SHP77 (cell line): ENCODE results near the gene SLC27A1.
A peak's percentile ranks its signal among the peaks of the same experiment; 100 is the strongest.
"Not testable (repeated sequence)": the region's sequence is repeated elsewhere in the genome, so short reads cannot be mapped to it uniquely, and the experiment has no call there.

Experiments used
- DNase-seq, 2 experiments: peaks; one replicate each; lab custom pipeline; 2025; lab: John Stamatoyannopoulos, UW

The SLC27A1 gene

GRCh38 chr19:17538684-17539237, 68.4 kb downstream of the SLC27A1 start:
- no peak for DNase-seq

DNA sequence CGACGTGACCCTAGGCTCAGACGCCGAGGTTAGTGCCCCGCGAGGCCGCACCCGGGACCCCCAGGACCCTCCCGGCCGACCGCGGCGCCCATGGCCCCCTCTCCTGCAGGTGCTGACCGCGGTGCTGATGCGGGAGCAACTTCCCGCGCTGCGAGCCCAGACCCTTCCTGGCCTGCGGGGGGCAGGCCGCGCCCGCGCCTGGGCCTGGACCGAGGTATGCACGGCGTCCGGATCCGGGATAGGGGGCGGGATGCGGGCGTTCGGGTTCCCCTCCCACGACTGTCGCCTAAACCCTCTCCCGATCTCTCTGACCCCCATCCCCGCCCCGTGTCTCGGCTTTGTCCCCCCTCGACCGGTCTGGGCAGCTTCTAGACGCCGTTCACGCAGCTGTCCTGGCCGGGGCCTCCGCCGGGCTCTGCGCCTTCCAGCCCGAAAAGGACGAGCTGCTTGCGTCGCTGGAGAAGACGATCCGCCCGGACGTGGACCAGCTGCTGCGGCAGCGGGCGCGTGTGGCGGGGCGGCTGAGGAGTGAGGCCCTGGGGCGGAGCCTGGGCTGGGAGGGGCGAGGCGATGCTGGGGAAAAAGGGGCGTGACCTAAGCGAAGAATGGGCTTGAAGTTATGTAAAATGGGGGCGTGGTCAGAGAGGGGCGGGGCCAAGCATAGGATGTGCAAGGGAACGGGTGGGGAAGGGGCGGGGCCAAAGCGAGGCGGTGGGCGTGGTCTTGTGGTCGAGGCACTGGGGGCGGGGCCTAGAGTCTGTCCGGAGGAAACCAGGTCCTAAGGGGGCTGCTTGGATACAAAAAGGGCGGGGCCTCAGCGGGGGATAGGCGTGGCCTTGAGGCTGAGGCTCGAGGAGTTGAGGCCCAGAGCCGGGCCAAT, 69.2 kb downstream of the SLC27A1 start:
- DNase-seq = peak; percentile 96 to 98

DNA sequence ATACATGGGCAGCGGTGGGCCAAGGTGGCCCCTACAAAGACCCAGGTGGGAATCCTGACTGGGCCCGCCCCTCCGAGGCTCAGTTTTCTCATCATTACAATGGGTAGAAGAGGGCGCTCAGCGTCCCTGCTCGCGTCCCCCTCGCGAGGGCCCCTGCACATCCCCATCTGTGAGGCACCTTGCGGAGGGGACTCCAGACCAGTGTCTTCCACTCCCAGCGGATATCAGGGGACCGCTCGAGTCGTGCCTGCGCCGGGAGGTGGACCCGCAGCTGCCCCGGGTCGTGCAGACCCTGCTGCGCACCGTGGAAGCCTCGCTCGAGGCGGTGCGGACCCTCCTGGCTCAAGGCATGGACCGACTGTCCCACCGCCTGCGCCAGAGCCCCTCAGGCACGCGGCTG, 69.8 kb downstream of the SLC27A1 start:
- no peak for DNase-seq

DNA sequence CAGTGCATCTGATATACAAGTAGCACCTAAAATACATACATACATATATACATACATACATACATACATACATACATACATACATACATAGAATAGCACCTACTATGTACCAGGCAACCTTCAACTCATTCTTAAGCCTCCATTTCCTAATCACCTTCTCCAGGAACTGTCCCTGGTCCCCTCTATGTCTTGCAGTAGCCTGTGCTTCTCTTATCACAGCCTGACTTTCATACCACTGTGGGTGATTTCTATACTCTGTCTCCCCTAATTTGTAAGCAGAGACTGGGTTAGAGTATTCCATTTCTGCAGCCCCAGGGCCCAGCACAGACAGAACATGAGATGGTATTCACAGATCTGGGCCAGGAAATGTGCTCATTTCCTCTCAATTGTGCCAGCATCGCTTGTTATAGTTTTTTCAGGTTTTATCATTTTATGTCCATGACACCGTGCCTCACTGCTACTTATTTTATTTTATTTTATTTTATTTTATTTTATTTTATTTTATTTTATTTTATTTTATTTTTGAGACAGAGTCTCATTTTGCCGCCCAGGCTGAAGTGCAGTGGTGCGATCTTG, 70.9 kb downstream of the SLC27A1 start:
- no peak for DNase-seq

GRCh38 chr19:17542042-17542441, 71.7 kb downstream of the SLC27A1 start:
- DNase-seq = no peak

DNA sequence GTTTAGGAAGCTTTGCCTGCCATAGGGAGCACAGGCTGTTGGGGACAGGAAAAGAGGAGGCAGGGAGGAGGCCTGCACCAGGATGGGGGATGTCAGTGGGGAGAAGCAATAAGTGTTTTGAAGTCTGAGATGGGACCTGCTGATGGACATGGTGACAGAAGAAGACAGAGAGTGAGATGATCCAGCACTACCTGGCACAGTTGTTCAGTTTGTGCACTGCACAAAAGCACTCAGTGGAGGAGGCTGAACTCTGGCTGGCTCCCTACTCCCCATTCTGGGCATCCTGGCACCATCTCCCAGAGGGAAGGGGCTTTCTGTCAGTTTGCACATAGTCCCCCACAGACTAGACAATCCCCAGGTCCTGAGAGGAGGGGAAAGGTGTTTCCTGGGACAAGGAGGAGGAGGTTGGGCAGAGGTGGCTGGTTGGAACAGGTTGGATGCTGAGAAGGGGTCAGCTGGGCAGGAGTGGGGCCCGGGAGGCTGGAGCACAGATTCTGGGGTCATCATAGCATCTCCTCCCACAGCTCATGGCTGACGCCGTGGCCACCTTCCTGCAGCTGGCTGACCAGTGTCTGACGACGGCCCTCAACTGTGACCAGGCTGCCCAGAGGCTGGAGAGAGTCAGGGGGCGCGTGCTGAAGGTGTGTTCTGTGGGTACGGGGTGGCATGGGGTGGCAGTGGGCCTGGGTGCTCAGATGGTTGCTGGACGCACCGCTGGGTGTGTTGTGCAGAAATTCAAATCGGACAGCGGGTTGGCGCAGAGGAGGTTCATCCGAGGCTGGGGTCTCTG, 72.7 kb downstream of the SLC27A1 start:
- no peak for DNase-seq

DNA sequence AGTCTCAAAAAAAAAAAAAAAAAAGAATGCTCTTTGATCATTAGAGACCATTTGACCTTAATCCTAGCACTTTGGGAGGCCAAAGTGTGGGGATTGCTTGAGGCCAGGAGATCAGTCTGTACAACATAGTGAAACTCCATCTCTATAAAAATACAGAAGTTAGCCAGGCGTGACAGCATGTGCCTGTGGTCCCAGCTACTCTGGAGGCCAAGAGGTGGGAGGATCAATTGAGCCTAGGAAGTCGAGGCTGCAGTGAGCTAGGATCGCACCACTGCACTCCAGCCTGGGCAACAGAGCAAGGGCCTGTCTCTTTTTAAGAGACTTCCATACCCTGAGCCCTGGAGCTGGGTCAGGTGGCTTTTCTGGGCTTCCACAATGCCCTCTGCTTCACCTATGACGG, 73.7 kb downstream of the SLC27A1 start:
- no peak for DNase-seq

DNA sequence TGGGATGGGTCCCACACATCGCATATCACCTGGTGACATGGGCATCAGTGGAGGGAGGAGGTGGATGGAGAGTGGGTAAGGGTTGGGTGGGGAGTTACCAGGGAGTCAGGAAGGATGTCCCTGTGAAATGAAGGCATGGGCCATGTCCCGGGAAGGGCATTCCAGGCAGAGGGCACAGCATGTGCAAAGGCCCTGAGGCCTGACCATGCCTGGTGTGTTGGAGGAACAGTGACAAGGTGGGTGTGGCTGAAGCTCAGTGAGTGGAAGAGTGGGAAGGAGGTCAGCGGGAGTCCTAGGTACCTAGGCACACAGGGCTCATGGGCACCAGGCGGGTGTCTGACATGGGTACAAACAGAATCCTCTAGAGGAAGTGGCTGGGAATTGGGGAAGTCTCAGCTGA, 74.1 kb downstream of the SLC27A1 start:
- no peak for DNase-seq

DNA sequence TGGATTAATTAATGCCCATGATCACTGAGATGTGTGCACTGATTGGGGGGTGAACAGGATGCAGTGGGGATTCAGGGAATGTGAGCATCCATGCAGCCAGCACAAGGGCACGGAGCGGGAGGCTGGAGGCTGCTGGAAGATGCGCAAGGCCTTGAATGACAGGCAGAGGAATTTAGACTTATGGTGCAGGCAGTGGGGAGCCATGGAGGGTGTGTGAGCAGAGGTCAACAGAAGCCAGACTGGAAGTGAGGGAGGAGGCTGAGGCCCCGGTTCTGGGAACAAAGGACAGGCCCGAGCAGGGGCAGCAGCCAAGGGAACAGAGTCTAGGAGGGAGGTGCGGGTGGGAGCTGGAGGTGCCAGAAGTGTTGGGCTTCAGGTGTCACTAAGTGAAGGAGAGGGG, 77.8 kb downstream of the SLC27A1 start:
- no peak for DNase-seq

DNA sequence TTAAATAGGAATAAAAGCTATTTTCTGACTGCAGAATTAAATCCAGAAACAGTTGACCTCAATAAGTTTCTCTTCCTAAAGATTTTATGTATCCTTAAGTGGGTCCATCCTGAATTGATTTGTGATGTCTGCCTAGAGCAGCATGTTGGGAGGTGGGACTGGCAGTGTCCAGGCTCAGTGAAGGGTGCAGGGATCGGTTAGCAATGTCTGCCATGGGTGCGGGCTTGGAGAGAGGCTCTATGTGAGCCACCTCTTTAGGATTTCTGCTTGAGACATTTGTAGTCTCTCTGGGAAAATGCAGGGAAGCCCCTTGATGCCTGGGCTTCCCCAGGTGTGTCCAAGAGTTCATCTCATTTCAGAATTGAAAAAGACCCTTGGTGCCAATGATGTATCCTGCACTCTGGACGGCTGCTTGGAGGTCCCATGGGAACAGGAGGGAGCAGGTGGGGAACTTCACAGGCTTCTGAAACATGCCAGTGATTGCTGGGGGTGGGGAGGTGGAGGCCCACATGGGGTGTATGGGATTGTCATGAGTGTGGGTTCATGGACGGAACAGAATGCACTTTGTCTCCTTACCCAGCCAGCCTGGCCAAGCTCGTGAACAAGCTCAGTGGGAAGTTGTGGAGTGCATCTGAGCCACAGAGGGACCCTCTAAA, 78.9 kb downstream of the SLC27A1 start:
- no peak for DNase-seq

DNA sequence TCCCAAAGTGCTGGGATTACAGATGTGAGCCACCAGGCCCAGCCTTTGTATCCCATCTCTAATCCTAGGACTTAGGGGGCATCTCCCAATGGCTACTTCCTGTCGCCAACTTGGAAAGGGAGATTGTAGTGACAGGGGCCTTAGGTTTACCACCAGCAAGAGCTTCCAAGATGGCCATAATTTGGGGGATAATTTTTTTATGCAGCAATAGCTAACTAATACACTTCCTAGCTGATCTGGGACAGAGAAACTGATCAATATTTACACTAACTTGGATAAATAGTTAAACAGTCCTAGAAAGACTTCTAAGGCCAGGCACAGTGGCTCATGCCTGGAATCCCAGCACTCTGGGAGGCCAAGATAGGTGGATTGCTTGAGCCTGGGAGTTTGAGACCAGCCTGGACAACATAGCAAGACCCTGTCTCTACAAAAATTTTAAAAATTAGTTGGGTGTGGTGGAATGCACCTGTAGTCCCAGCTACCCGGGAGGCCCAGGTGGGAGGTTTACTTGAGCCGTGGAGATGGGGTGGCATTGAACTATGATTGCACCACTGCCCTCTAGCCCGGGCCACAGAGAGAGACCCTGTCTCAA, 79.8 kb downstream of the SLC27A1 start:
- DNase-seq = no peak

DNA sequence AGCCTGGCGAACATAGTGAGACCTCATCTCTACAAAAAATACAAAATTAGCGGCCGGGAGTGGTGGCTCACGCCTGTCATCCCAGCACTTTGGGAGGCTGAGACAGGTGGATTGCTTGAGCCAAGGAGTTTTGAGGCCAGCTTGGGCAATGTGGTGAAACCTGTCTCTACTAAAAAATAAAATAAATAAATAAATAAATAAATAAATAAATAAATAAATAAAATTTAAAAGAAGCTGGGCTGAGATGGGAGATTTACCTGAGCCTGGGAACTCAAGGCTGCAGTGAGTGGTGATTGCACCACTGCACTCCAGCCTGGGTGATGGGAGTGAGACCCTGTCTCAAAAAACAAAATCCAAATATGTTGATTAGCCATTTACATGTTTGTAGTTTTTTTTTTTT, 82.4 kb downstream of the SLC27A1 start:
- DNase-seq = not testable (repeated sequence)

DNA sequence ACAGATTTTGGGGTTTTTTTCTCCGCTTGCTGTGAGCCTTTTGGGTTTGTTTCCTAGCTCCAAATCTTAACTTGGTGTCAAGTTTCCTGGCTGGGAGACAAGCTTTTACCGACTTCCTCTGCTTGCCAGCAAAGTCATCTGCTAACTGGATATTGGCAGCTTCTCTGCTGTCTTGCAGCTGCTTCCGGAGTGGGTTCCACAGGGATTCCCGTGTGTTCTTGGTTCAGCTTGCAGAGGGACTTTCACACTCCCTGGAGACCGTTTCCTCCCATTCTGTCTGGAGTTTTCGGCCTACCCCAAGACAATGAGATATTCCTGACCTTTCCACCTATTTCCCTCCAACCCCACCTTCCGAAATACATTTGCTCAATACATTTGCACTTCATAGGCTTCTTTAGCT, 82.9 kb downstream of the SLC27A1 start:
- DNase-seq = peak; percentile 23 to 61

- DNase-seq = no peak
Observed at GRCh38 chr19:17554968-17555479, 84.7 kb downstream of the SLC27A1 start.

DNA sequence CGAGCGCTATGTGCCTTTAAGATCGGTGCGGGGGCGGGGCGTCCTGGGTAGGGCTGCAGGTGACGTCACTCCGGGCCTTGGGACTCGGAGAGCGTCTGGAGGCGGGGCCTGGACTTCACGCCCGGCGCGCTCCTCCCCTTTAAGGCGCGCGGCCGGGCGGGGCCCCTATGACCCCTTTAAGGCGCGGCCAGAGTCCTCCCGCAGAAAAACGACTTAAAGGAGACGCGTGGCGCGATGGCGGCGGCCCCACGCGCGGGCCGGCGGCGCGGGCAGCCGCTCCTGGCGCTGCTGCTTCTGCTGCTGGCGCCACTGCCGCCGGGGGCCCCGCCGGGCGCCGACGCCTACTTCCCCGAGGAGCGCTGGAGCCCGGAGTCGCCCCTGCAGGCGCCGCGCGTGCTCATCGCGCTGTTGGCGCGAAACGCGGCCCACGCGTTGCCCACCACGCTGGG, 85.2 kb downstream of the SLC27A1 start, which contains the start of gene COLGALT1:
COLGALT1 (plus strand) TSS at position 170 of the 449 bp plus-strand sequence; CDS start at position 235, 65 bp downstream.
- peak; percentile 94 to 98 for DNase-seq
